Endothelial cell of umbilical vein (primary cell): ENCODE results near the gene GPAT2.
"Not testable (repeated sequence)": the region's sequence is repeated elsewhere in the genome, so short reads cannot be mapped to it uniquely, and the experiment has no call there.

Experiments
- EZH2 ChIP-seq: IDR thresholded peaks from 2 replicates; pipeline ENCODE4 v1.6.1; 2012; ENCODE audit warnings: borderline replicate concordance, low read depth, mild to moderate bottlenecking, moderate library complexity, low read length, inconsistent platforms; ENCODE audit not compliant: severe bottlenecking
- POLR2A ChIP-seq: IDR thresholded peaks from 2 replicates; pipeline ENCODE4 v1.6.1; 2012; ENCODE audit warnings: low read depth, mild to moderate bottlenecking, control low read depth, low read length
- TF ChIP-seq, protein P1 (sequence below), 2 donors: IDR thresholded peaks; 1 replicate in 1 of 2; 2 replicates in 1 of 2; pipeline ENCODE4 v1.5.1; 2011; ENCODE audit warnings: low read length in 2 of 2, mild to moderate bottlenecking in 2 of 2, moderate library complexity in 2 of 2, control low read depth in 1 of 2, inconsistent platforms in 1 of 2, low read depth in 1 of 2; ENCODE audit not compliant: insufficient read depth in 1 of 2; ENCODE audit errors: extremely low read depth in 1 of 2

DNA sequence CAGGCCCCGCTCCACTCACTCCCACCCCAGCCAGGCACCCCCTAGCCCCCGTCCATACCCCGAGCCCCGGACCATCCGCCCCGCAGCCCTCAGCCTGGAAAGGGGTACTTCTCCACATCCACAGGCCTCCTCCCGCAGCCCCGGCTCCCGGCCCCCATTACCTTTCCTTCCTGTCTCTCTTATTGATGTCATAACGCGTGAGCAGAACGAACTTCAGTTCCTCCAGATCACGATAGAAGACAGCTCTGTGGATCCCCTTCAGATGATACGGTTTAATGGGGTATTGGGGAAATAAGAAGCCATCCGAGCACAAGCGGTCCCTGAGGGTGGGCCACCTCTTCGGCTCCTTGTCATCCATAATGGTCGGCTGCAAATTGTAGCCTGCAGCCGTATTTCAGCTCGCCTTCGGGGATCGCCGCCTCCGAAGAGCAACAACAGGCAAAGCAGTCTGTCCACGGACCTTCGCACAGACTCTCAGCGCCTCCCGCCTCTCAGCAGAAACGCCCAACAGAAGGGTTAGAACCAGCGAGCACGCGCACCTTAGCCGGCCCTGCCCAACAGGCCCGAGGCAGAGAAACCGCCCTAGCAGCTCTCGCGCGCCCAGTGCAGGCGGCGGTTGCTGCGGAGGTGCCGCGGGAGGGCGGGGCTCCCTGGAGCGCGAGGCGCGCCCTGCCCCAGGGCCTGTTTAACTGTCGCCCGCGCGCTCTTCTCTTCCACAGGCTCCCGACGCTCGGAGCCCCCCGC is 43.2 kb downstream of the GPAT2 start, which contains the start of gene ANKRD36C:
- TF ChIP-seq, protein P1, sequence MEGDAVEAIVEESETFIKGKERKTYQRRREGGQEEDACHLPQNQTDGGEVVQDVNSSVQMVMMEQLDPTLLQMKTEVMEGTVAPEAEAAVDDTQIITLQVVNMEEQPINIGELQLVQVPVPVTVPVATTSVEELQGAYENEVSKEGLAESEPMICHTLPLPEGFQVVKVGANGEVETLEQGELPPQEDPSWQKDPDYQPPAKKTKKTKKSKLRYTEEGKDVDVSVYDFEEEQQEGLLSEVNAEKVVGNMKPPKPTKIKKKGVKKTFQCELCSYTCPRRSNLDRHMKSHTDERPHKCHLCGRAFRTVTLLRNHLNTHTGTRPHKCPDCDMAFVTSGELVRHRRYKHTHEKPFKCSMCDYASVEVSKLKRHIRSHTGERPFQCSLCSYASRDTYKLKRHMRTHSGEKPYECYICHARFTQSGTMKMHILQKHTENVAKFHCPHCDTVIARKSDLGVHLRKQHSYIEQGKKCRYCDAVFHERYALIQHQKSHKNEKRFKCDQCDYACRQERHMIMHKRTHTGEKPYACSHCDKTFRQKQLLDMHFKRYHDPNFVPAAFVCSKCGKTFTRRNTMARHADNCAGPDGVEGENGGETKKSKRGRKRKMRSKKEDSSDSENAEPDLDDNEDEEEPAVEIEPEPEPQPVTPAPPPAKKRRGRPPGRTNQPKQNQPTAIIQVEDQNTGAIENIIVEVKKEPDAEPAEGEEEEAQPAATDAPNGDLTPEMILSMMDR (IDR thresholded peaks at IDR 0.05; ENCODE audit: extremely low read depth in 1 of 2, insufficient read depth in 1 of 2, low read depth in 1 of 2, low read length in 2 of 2), result not testable (repeated sequence)
- TF ChIP-seq EZH2, POLR2A: not testable (repeated sequence)
